Panc1 (cell line): Measurements from ENCODE around the gene LAMA1.

Experiments
- POLR2AphosphoS5 ChIP-seq: IDR thresholded peaks from 2 replicates; pipeline ENCODE4 v1.6.1; 2012; ENCODE audit warnings: mild to moderate bottlenecking, low read depth, low read length, moderate library complexity
- TF ChIP-seq, protein P1 (sequence below): fragments of 450-650 bp; IDR thresholded peaks from 2 replicates; pipeline ENCODE4 v1.5.1; 2017; ENCODE audit warnings: mild to moderate bottlenecking
- TF ChIP-seq, protein P2 (sequence below), 2 experiments: IDR thresholded peaks; 2 replicates each; pipeline ENCODE4 v1.6.1; 2011 to 2012; ENCODE audit warnings: low read depth in 2 of 2, control low read depth in 1 of 2, low read length in 1 of 2, mild to moderate bottlenecking in 1 of 2, moderate library complexity in 1 of 2; ENCODE audit not compliant: insufficient read depth in 1 of 2

DNA sequence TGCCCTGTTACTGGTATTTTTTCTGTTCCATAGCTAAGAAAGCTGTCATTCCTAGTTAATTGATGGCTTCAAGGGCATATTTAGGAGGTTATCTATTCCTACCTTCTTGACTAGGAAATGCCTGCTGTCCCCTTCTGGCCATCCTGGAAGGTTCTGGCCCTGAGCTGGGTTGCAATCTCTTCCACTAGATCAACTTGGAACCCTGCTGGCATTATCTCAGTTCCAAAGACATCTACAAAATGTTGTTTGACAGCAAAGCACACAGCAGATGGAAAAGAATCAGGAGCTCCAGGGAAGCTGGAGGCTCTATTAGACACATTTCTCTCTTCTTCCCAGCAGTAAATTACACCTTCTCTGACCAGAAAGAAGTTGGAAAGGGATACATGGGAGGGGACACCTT is 196.0 kb downstream of the LAMA1 start:
- TF ChIP-seq, protein P1, sequence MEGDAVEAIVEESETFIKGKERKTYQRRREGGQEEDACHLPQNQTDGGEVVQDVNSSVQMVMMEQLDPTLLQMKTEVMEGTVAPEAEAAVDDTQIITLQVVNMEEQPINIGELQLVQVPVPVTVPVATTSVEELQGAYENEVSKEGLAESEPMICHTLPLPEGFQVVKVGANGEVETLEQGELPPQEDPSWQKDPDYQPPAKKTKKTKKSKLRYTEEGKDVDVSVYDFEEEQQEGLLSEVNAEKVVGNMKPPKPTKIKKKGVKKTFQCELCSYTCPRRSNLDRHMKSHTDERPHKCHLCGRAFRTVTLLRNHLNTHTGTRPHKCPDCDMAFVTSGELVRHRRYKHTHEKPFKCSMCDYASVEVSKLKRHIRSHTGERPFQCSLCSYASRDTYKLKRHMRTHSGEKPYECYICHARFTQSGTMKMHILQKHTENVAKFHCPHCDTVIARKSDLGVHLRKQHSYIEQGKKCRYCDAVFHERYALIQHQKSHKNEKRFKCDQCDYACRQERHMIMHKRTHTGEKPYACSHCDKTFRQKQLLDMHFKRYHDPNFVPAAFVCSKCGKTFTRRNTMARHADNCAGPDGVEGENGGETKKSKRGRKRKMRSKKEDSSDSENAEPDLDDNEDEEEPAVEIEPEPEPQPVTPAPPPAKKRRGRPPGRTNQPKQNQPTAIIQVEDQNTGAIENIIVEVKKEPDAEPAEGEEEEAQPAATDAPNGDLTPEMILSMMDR, result no peak
- TF ChIP-seq POLR2AphosphoS5, result no peak
- TF ChIP-seq, protein P2, sequence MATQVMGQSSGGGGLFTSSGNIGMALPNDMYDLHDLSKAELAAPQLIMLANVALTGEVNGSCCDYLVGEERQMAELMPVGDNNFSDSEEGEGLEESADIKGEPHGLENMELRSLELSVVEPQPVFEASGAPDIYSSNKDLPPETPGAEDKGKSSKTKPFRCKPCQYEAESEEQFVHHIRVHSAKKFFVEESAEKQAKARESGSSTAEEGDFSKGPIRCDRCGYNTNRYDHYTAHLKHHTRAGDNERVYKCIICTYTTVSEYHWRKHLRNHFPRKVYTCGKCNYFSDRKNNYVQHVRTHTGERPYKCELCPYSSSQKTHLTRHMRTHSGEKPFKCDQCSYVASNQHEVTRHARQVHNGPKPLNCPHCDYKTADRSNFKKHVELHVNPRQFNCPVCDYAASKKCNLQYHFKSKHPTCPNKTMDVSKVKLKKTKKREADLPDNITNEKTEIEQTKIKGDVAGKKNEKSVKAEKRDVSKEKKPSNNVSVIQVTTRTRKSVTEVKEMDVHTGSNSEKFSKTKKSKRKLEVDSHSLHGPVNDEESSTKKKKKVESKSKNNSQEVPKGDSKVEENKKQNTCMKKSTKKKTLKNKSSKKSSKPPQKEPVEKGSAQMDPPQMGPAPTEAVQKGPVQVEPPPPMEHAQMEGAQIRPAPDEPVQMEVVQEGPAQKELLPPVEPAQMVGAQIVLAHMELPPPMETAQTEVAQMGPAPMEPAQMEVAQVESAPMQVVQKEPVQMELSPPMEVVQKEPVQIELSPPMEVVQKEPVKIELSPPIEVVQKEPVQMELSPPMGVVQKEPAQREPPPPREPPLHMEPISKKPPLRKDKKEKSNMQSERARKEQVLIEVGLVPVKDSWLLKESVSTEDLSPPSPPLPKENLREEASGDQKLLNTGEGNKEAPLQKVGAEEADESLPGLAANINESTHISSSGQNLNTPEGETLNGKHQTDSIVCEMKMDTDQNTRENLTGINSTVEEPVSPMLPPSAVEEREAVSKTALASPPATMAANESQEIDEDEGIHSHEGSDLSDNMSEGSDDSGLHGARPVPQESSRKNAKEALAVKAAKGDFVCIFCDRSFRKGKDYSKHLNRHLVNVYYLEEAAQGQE (IDR thresholded peaks at IDR 0.05; ENCODE audit: insufficient read depth in 1 of 2, low read depth in 2 of 2, low read length in 1 of 2), result no peak
